H1 (cell line): ENCODE measurements around the gene FERMT2. TPM values are rescaled to one million over a fixed set of nuclear protein-coding genes. Genes with fewer than 3 reads are reported as not detected.
A peak's percentile ranks its signal among the peaks of the same experiment; 100 is the strongest.

Experiments
- CTCF ChIA-PET: fragments of 300-600 bp; sonication (Branson Sonifier 250); formaldehyde crosslinking; loops from one replicate; lab custom pipeline; 2021; ENCODE audit not compliant: partially characterized antibody; lab: Charles Lee
- POLR2A ChIA-PET: fragments of 300-600 bp; sonication (Branson Sonifier 250); formaldehyde crosslinking; loops from one replicate; lab custom pipeline; 2021; ENCODE audit warnings: inconsistent platforms; ENCODE audit not compliant: partially characterized antibody; lab: Charles Lee
- DNase-seq, 2 experiments: peaks; one replicate each; pipeline versions ENCODE4 v3.0.0 to v3.0.0-alpha.2; 2010 to 2022; ENCODE audit warnings: low spot score in 2 of 2, low read depth in 1 of 2, mixed read lengths in 1 of 2
- FAIRE-seq: peaks from 2 replicates; lab custom pipeline; 2011; peaks lifted over from hg19 to GRCh38; lab: Jason Lieb, UNC
- H2AFZ ChIP-seq: 2 replicates; pipeline ENCODE4 v1.8.1; 2012; ENCODE audit warnings: low read length, inconsistent platforms
- H2AK5ac ChIP-seq: 2 replicates; pipeline ENCODE4 v1.6.1; 2013; ENCODE audit warnings: low read depth, low read length
- H2BK120ac ChIP-seq: replicated peaks from 2 replicates; pipeline ENCODE3; 2013; ENCODE audit warnings: low read depth, low read length, inconsistent platforms
- H2BK12ac ChIP-seq: 2 replicates; pipeline ENCODE4 v1.6.1; 2013; ENCODE audit warnings: low read depth, low read length
- H2BK15ac ChIP-seq: 2 replicates; pipeline ENCODE4 v1.6.1; 2013; ENCODE audit warnings: low read length
- H2BK20ac ChIP-seq: 2 replicates; pipeline ENCODE4 v1.6.1; 2013; ENCODE audit warnings: low read length
- H2BK5ac ChIP-seq: 2 replicates; pipeline ENCODE4 v1.6.1; 2013; ENCODE audit warnings: low read depth, low read length
- H3K14ac ChIP-seq: 2 replicates; pipeline ENCODE4 v1.6.1; 2013; ENCODE audit warnings: inconsistent platforms; ENCODE audit not compliant: insufficient read length
- H3K18ac ChIP-seq: 2 replicates; pipeline ENCODE4 v1.6.1; 2013; ENCODE audit warnings: low read length; ENCODE audit errors: extremely low read depth
- H3K23ac ChIP-seq: 2 replicates; pipeline ENCODE4 v1.6.1; 2013; ENCODE audit warnings: inconsistent platforms; ENCODE audit not compliant: insufficient read length
- H3K23me2 ChIP-seq: 2 replicates; pipeline ENCODE4 v1.6.1; 2013; ENCODE audit warnings: low read depth, low read length
- H3K27ac ChIP-seq: 2 replicates; pipeline ENCODE4 v1.6.1; 2011; ENCODE audit warnings: low read depth, low read length, inconsistent platforms
- H3K27me3 ChIP-seq, 4 experiments: replicated peaks in 1 of 4; 1 replicate in 1 of 4; 2 replicates in 3 of 4; pipeline versions ENCODE4 v1.6.1 to v1.8.1; 2011 to 2013; ENCODE audit warnings: low read length in 3 of 4, mild to moderate bottlenecking in 3 of 4, inconsistent platforms in 2 of 4, mixed read lengths in 2 of 4, moderate library complexity in 1 of 4; ENCODE audit not compliant: control insufficient read depth in 3 of 4, insufficient read depth in 3 of 4; ENCODE audit errors: extremely low read depth in 1 of 4
- H3K36me3 ChIP-seq, 4 experiments: 2 replicates each; pipeline versions ENCODE4 v1.6.1 to v1.8.1; 2011 to 2013; ENCODE audit warnings: mild to moderate bottlenecking in 4 of 4, low read length in 3 of 4, moderate library complexity in 2 of 4, control low read depth in 1 of 4, inconsistent platforms in 1 of 4; ENCODE audit not compliant: insufficient read depth in 4 of 4, control insufficient read depth in 2 of 4
- H3K4ac ChIP-seq: replicated peaks from 2 replicates; pipeline ENCODE3; 2013; ENCODE audit warnings: low read length, low read depth, mixed read lengths, inconsistent platforms; ENCODE audit not compliant: insufficient read length
- H3K4me1 ChIP-seq, 4 experiments: replicated peaks in 1 of 4; 1 replicate in 1 of 4; 2 replicates in 3 of 4; pipeline versions ENCODE4 v1.6.1 to v1.8.1; 2011 to 2013; ENCODE audit warnings: low read length in 3 of 4, inconsistent platforms in 2 of 4, mixed read lengths in 1 of 4; ENCODE audit not compliant: insufficient read depth in 4 of 4, control insufficient read depth in 3 of 4
- H3K4me2 ChIP-seq, 2 experiments: 2 replicates each; pipeline versions ENCODE4 v1.6.1 to v1.8.1; 2011 to 2013; ENCODE audit warnings: low read depth in 2 of 2, low read length in 2 of 2, control low read depth in 1 of 2, inconsistent platforms in 1 of 2, mild to moderate bottlenecking in 1 of 2; ENCODE audit not compliant: insufficient read depth in 1 of 2
- H3K4me3 ChIP-seq, 4 experiments: fragments of 200-600, 300-600 bp in 1 of 4; sonication (generic), shearing (Covaris generic), sonication (Bioruptor Twin) in 1 of 4; 2 replicates each; pipeline versions ENCODE4 v1.5.1 to v1.8.1; 2011 to 2016; ENCODE audit warnings: low read length in 4 of 4, low read depth in 3 of 4, control low read depth in 2 of 4, inconsistent platforms in 2 of 4, mild to moderate bottlenecking in 2 of 4, mixed read lengths in 1 of 4, moderate library complexity in 1 of 4; ENCODE audit not compliant: insufficient read depth in 2 of 4; ENCODE audit errors: extremely low read depth in 1 of 4
- H3K56ac ChIP-seq: replicated peaks from 2 replicates; pipeline ENCODE3; 2013; ENCODE audit warnings: low read depth, mild to moderate bottlenecking, mixed read lengths, low read length, inconsistent platforms; ENCODE audit not compliant: insufficient read length
- H3K79me1 ChIP-seq: 2 replicates; pipeline ENCODE4 v1.6.1; 2013; ENCODE audit warnings: low read depth, low read length, control low read depth
- H3K79me2 ChIP-seq, 2 experiments: 2 replicates each; pipeline versions ENCODE4 v1.6.1 to v1.8.1; 2012 to 2013; ENCODE audit warnings: low read length in 2 of 2, mild to moderate bottlenecking in 2 of 2, inconsistent platforms in 1 of 2; ENCODE audit not compliant: insufficient read depth in 2 of 2, control insufficient read depth in 1 of 2
- H3K9ac ChIP-seq, 4 experiments: replicated peaks in 1 of 4; 1 replicate in 1 of 4; 2 replicates in 3 of 4; pipeline versions ENCODE4 v1.6.1 to v1.8.1; 2011 to 2013; ENCODE audit warnings: low read depth in 3 of 4, low read length in 3 of 4, control low read depth in 2 of 4, mild to moderate bottlenecking in 2 of 4, moderate library complexity in 2 of 4, inconsistent platforms in 1 of 4; ENCODE audit errors: extremely low read depth in 1 of 4
- H3K9me3 ChIP-seq, 2 experiments: 2 replicates each; pipeline versions ENCODE4 v1.6.1 to v1.8.1; 2012 to 2013; ENCODE audit warnings: mild to moderate bottlenecking in 2 of 2, moderate library complexity in 2 of 2, control low read depth in 1 of 2, inconsistent platforms in 1 of 2, low read depth in 1 of 2, low read length in 1 of 2, mixed read lengths in 1 of 2; ENCODE audit not compliant: insufficient read depth in 2 of 2
- H4K20me1 ChIP-seq, 2 experiments: replicated peaks in 1 of 2; 2 replicates each; pipeline versions ENCODE3 to v1.8.1; 2011 to 2013; ENCODE audit warnings: inconsistent platforms in 2 of 2, low read length in 2 of 2, mild to moderate bottlenecking in 1 of 2; ENCODE audit not compliant: insufficient read depth in 2 of 2, control insufficient read depth in 1 of 2
- H4K5ac ChIP-seq: 2 replicates; pipeline ENCODE4 v1.6.1; 2013; ENCODE audit warnings: low read length, low read depth, mixed read lengths, inconsistent platforms; ENCODE audit not compliant: insufficient read length
- H4K8ac ChIP-seq: 2 replicates; pipeline ENCODE4 v1.8.0; 2013; ENCODE audit warnings: mild to moderate bottlenecking, moderate library complexity, low read length, inconsistent platforms; ENCODE audit not compliant: insufficient read depth; ENCODE audit errors: extremely low read depth
- H4K91ac ChIP-seq: replicated peaks from 2 replicates; pipeline ENCODE3; 2013; ENCODE audit warnings: low read length, mixed read lengths, inconsistent platforms; ENCODE audit not compliant: insufficient read length
- SP1 ChIP-seq: IDR thresholded peaks from 2 replicates; pipeline ENCODE4 v1.6.1; 2011; ENCODE audit warnings: low read depth, low read length
- TEAD4 ChIP-seq: IDR thresholded peaks from 2 replicates; pipeline ENCODE4 v1.6.1; 2012; ENCODE audit warnings: low read depth, low read length, inconsistent platforms, mixed read lengths
- WGBS, 2 experiments: shearing (Covaris generic) in 1 of 2; methylation state at CpG; one replicate each; pipeline versions ENCODE4 v1.1.6 to v1.1.7; 2013 to 2015; ENCODE audit warnings: low lambda C conversion rate in 2 of 2, mixed read lengths in 2 of 2, inconsistent platforms in 1 of 2, low coverage in 1 of 2, missing lambda C conversion rate in 1 of 2; ENCODE audit not compliant: insufficient replicate concordance in 2 of 2, insufficient coverage in 1 of 2, insufficient read length in 1 of 2; ENCODE audit errors: extremely low coverage in 1 of 2, missing lambda C conversion rate in 1 of 2; 5-methylcytosine and 5-hydroxymethylcytosine counted together
- polyA plus RNA-seq, 7 experiments: library from polyadenylated mRNA; depleted of rRNA in 3 of 7; stranded (reverse) in 5 of 7; unstranded in 2 of 7; fragments of >200 nt in 5 of 7; fragments of 200-250 nt in 2 of 7; gene quantifications; 1 replicate in 5 of 7; 2 replicates in 1 of 7; 4 replicates in 1 of 7; pipeline versions ENCODE4 v1.2.1 to v1.2.3, GENCODE V29; 2011 to 2013; ENCODE audit warnings: missing spikeins in 2 of 7, mixed read lengths in 2 of 7
- total RNA-seq: library from RNA; stranded (reverse); fragmentation: NEBNext Ultra II Directional; extraction: Animal tissue kit (Norgen Biotek cat#: 25700); gene quantifications from 2 replicates; pipeline ENCODE4 v1.2.1, GENCODE V29; 2021
- TF ChIP-seq, protein P1 (sequence below): IDR thresholded peaks from 2 replicates; pipeline ENCODE4 v1.6.1; 2011; ENCODE audit warnings: low read depth, mild to moderate bottlenecking, low read length; ENCODE audit not compliant: insufficient read depth

FERMT2 gene
- total and polyA plus RNA-seq, 2 of the 8 experiments (the other 6 are each of a cell fraction or from before 2014, with no cell fraction given), result 53.3 to 142 TPM

GRCh38 chr14:52873065-52873464, 77.8 kb downstream of the FERMT2 start:
- no peaks in the 10 kb centered on the region for H3K23me2 ChIP-seq
- H3K4me2 ChIP-seq, result peak overlapping the region; percentile 59 to 94
- H2BK5ac ChIP-seq, result peak overlapping the region; percentile 75; the same call in 1 of the 2 replicates
- peak overlapping the region; percentile 95 for H4K5ac ChIP-seq
- TF ChIP-seq TEAD4 (0 out of 2 replicates have a peak, but pooled peaks have one; percentile 18), SP1 (peak; percentile 62; the same call in 1 of the 2 replicates)
- TF ChIP-seq, protein P1, sequence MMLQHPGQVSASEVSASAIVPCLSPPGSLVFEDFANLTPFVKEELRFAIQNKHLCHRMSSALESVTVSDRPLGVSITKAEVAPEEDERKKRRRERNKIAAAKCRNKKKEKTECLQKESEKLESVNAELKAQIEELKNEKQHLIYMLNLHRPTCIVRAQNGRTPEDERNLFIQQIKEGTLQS, result no peak
- H2BK12ac ChIP-seq, result no peak overlapping the region
- peak; percentile 97 for FAIRE-seq
- CTCF ChIA-PET, result no interaction called here
- H2BK15ac ChIP-seq, result no peak overlapping the region
- H4K91ac ChIP-seq, result peak overlapping the region; percentile 47
- no peak overlapping the region for H2AFZ ChIP-seq
- no peak overlapping the region for H2AK5ac ChIP-seq
- no peaks in the 10 kb centered on the region for H4K20me1 ChIP-seq
- H4K8ac ChIP-seq, result no peak overlapping the region
- no peaks in the 10 kb centered on the region for H3K9me3 ChIP-seq
- peak overlapping the region; percentile 52 for H3K56ac ChIP-seq
- DNase-seq, result no peak
- 61% methylated on average over 4 of the region's 4 CpGs; no CpG with 5 or more reads in 1 of the 2 experiments for WGBS, 2 experiments
- H3K79me1 ChIP-seq, result no peaks in the 10 kb centered on the region; the same call in 1 of the 2 replicates
- H3K14ac ChIP-seq, result no peak overlapping the region
- H3K4ac ChIP-seq, result no peak overlapping the region
- H3K18ac ChIP-seq, result no peak overlapping the region
- no peaks in the 10 kb centered on the region for H3K27me3 ChIP-seq
- H3K27ac ChIP-seq, result peak overlapping the region; percentile 25; the same call in 1 of the 2 replicates
- no peak overlapping the region for H2BK120ac ChIP-seq
- H3K36me3 ChIP-seq, result peaks cover 12 to 87% (median 31%) of the 10 kb centered on the region in 4 experiments
- H3K9ac ChIP-seq, result peak overlapping the region in 1 of 4 experiments; percentile 47; a peak in 1 of 7 replicates
- no peak overlapping the region for H3K23ac ChIP-seq
- H3K4me1 ChIP-seq, result peaks cover 0 to 23% (median 14%) of the 10 kb centered on the region in 4 experiments; a peak in 4 of 7 replicates
- H3K79me2 ChIP-seq, result no peaks in the 10 kb centered on the region
- no peak overlapping the region for H2BK20ac ChIP-seq
- POLR2A ChIA-PET, result interaction anchor here (1.0 to 1.9 kb wide), 4 partner anchors 9 to 19 kb away, joined by 3 to 6 read pairs (median 4); no protein-coding TSS in a partner anchor
- peak overlapping the region in 1 of 4 experiments; percentile 37; a peak in 1 of 8 replicates for H3K4me3 ChIP-seq
